Pancreas (tissue), 10 donors: Measurements from ENCODE around the gene HERPUD2. TPM values are rescaled to one million over a fixed set of nuclear protein-coding genes. Genes with fewer than 3 reads are reported as not detected.
"Not testable (repeated sequence)": the region's sequence is repeated elsewhere in the genome, so short reads cannot be mapped to it uniquely, and the experiment has no call there.

ENCODE experiments used
- ATAC-seq, 4 donors: fragments of 200-7000 bp; cut with Tn5 transposase; one replicate each; pipeline versions ENCODE4 v1.8.0 to v1.9.1; 2020; ENCODE audit warnings: mild to moderate bottlenecking in 4 of 4, moderate library complexity in 4 of 4
- DNase-seq, 6 donors: peaks; one replicate each; pipeline ENCODE4 v3.0.0-alpha.2; 2020
- FAIRE-seq: peaks from 2 replicates; lab custom pipeline; 2012; peaks lifted over from hg19 to GRCh38; lab: Jason Lieb, UNC
- H3K27ac ChIP-seq, 4 donors: fragments of 200-600 bp; sonication (generic); 1 replicate in 3 of 4; 2 replicates in 1 of 4; pipeline versions ENCODE4 v1.5.0 to v1.8.0; 2020
- H3K27me3 ChIP-seq, 4 donors: fragments of 200-600 bp; one replicate each; pipeline ENCODE4 v1.8.0; 2021
- H3K36me3 ChIP-seq, 3 donors: fragments of 200-600 bp; sonication (generic) in 1 of 3; one replicate each; pipeline versions ENCODE4 v1.5.0 to v1.8.0; 2020 to 2021
- H3K4me1 ChIP-seq, 3 donors: fragments of 200-600 bp; one replicate each; pipeline ENCODE4 v1.8.0; 2021
- H3K4me3 ChIP-seq, 4 donors: fragments of 200-600 bp; sonication (generic) in 2 of 4; one replicate each; pipeline versions ENCODE4 v1.5.0 to v1.8.0; 2020 to 2021
- H3K9me3 ChIP-seq, 4 donors: fragments of 200-600 bp; one replicate each; pipeline ENCODE4 v1.8.0; 2021
- CTCF ChIP-seq, 4 donors: fragments of 200-600 bp; sonication (generic) in 3 of 4; IDR thresholded peaks; one replicate each; pipeline versions ENCODE4 v1.5.0 to v1.8.0; 2021; ENCODE audit warnings: antibody characterized with exemption in 4 of 4
- WGBS, 2 donors: extraction: QIAGEN DNeasy Blood & Tissue Kit; methylation state at CpG; one replicate each; pipeline ENCODE4 v1.1.7; 2013; 5-methylcytosine and 5-hydroxymethylcytosine counted together
- intact Hi-C, 3 donors: fragments of 100-400 bp; cut with DNase I; formaldehyde crosslinking; loops; one replicate each; pipeline versions ENCODE4 v1.11.1 to v1.14.2; 2022
- polyA plus RNA-seq, 2 donors: library from polyadenylated mRNA; stranded (reverse); fragments of 200-250 nt; gene quantifications; one replicate each; pipeline ENCODE4 v1.2.3, GENCODE V29; 2013
- total RNA-seq, 6 donors: library from RNA; stranded (reverse); fragmentation: NEBNext Ultra II Directional in 4 of 6; extraction: Animal tissue kit (Norgen Biotek cat#: 25700) in 4 of 6; gene quantifications; one replicate each; pipeline versions ENCODE4 v1.2.1 to v1.2.4, GENCODE V29; 2021 to 2023
- donor health status: healthy with polysubstance abuse.
- donor health status: DM: no; HTN: no; CAD: no; lungs with moderate emphysema.
- donor health status: DM: no; HTN: no; CAD: no.
- donor health status: control.
- donor health status: control.
- donor health status: Bipolar disorder and iron deficiency.
- donor health status: DM: yes; HTN: yes; CAD: no.
- donor health status: DM: no; HTN: no; CAD: no.
- donor health status: DM: no; HTN: no; CAD: no.
- donor health status: DM: yes; HTN: yes; CAD: no.

Gene HERPUD2
- total and polyA plus RNA-seq, 8 donors: 9.6 to 21.6 (median 16.4) TPM

GRCh38 chr7:35670856-35671569, 23.9 kb downstream of the HERPUD2 start:
- Histone ChIP-seq H3K9me3 (no peaks in the 10 kb centered on the region), H3K4me3 (no peak overlapping the region), H3K36me3 (peaks cover 0 to 13% (median 13%) of the 10 kb centered on the region in 3 donors), H3K27me3 (no peaks in the 10 kb centered on the region), H3K4me1 (no peaks in the 10 kb centered on the region), H3K27ac (no peak overlapping the region)
- ATAC-seq (no peak), DNase-seq (no peak), FAIRE-seq (no peak)
- WGBS, 2 donors: 80 to 84% methylated on average over 3 of the region's 3 CpGs
- intact Hi-C loops: no loop called here
- no peak for TF ChIP-seq CTCF (IDR thresholded peaks at IDR 0.05)

GRCh38 chr7:35660411-35660810, 34.5 kb downstream of the HERPUD2 start:
- H3K27ac ChIP-seq, H3K36me3 ChIP-seq, FAIRE-seq, H3K27me3 ChIP-seq, DNase-seq, intact Hi-C loops, H3K4me3 ChIP-seq, H3K9me3 ChIP-seq, ATAC-seq: not testable (repeated sequence)
- peaks cover 0 to 11% (median 10%) of the 10 kb centered on the region in 3 donors for H3K4me1 ChIP-seq
- 94 to 97% methylated on average over 4 of the region's 4 CpGs for WGBS, 2 donors

DNA sequence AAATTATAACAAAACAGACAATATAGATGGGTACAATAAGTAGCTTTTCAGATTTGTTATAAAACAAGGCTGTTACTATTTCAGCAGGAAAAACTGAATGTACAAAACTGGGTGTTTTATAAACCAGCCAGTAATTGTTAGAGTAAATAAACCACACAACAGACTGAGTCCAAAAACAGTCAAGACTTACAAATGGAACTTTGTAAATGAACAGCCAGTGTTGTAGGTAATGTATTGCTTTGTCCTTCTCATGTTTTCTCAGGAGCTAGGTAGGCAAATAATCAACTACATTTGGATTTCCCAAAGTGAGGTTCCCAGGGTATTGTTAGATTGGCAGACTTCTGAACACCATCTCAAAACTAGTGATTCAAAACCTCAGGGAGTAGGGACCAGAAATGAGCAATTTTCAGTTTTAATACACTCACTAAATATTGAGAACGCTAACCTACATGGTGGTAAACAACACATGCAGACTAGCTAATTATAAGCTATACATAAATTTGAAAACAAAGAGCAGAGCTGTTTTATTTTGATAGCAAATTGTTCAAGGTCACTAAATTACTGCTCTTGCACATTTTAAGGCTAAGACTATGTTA, 36.2 kb downstream of the HERPUD2 start:
- FAIRE-seq: no peak
- H3K4me3 ChIP-seq: no peak overlapping the region
- DNase-seq: no peak
- ATAC-seq: peak in 3 of 4 donors; percentile 46 to 80 (median 65)
- peaks cover 0 to 17% (median 17%) of the 10 kb centered on the region in 3 donors for H3K4me1 ChIP-seq
- no peak for TF ChIP-seq CTCF (IDR thresholded peaks at IDR 0.05)
- H3K9me3 ChIP-seq: no peaks in the 10 kb centered on the region
- peak overlapping the region in 3 of 4 donors; percentile 23 to 46 (median 44) for H3K27ac ChIP-seq
- intact Hi-C loops: no loop called here
- no peaks in the 10 kb centered on the region for H3K36me3 ChIP-seq
- no peaks in the 10 kb centered on the region for H3K27me3 ChIP-seq
- WGBS, 2 donors: 40 to 51% methylated on average over 1 of the region's 1 CpG

DNA sequence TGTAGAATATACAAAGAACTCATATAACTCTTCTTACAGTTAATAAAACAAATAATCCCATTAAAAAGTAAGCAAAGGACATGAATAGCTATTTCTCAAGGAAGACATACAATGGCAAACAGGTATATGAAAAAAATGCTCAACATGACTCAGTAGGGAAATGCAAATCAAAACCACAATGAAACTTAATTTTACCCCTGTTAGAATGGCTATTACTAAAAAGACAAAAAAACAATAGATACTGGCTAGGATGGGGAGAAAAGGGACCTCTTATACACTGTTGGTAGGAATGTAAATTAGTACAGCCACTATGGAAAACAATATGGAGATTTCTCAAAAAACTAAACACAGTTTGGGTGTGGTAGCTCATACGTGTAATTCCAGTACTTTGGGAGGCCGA, 37.8 kb downstream of the HERPUD2 start:
- DNase-seq (no peak), ATAC-seq (no peak), FAIRE-seq (no peak)
- H3K36me3 ChIP-seq: no peaks in the 10 kb centered on the region
- no peak overlapping the region for H3K4me3 ChIP-seq
- H3K27ac ChIP-seq: no peak overlapping the region
- TF ChIP-seq CTCF (IDR thresholded peaks at IDR 0.05): no peak
- H3K27me3 ChIP-seq: no peaks in the 10 kb centered on the region
- WGBS, 2 donors: 97 to 99% methylated on average over 2 of the region's 2 CpGs
- intact Hi-C loops: no loop called here
- no peaks in the 10 kb centered on the region for H3K9me3 ChIP-seq
- H3K4me1 ChIP-seq: peaks cover 0 to 19% (median 17%) of the 10 kb centered on the region in 3 donors

DNA sequence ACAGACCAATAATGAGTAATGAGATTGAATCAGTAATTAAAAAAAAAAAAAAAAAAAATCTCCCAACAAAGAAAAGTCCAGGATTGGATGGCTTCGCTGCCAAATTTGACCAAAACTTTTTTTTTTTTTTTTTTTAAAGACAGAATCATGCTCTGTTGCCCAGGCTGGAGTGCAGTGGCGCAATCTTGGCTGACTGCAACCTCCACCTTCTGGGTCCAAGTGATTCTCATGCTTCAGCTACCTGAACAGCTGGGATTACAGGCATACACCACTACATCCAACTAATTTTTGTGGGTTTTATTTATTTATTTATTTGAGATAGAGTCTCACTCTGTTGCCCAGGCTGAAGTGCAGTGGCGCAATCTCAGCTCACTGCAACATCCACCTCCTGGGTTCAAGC, 40.4 kb downstream of the HERPUD2 start:
- H3K27ac ChIP-seq, H3K36me3 ChIP-seq, FAIRE-seq, DNase-seq, H3K4me3 ChIP-seq, H3K27me3 ChIP-seq, intact Hi-C loops, H3K9me3 ChIP-seq: not testable (repeated sequence)
- WGBS, 2 donors: 98 to 99% methylated on average over 3 of the region's 3 CpGs
- peaks cover 0 to 21% (median 17%) of the 10 kb centered on the region in 3 donors for H3K4me1 ChIP-seq
- ATAC-seq: peak in 1 of 4 donors; percentile 31

DNA sequence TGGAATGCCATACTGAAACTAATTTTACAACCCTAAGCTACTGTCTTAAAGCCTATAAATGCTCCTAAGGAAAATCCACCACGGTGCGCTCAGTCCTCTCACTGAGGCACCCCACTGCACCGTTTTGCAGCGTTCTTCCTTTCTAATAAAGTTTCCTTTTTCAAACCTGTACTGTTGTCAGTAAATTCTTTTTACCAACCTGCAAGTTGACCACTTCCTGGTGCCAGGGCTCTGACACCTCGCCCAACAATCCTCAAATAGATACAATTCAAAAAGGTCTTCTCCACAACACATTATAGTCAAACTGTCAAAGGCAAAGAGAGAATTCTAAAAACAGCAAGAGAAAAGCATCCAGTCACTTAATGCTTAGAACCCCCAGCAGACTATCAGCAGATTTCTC, 42.8 kb downstream of the HERPUD2 start:
- 96 to 99% methylated on average over 5 of the region's 5 CpGs for WGBS, 2 donors
- H3K27ac ChIP-seq: no peak overlapping the region
- no peak for FAIRE-seq
- no peaks in the 10 kb centered on the region for H3K27me3 ChIP-seq
- H3K9me3 ChIP-seq: no peaks in the 10 kb centered on the region
- H3K36me3 ChIP-seq: no peaks in the 10 kb centered on the region
- TF ChIP-seq CTCF (IDR thresholded peaks at IDR 0.05): no peak
- intact Hi-C loops: no loop called here
- peaks cover 17 to 30% (median 18%) of the 10 kb centered on the region in 3 donors for H3K4me1 ChIP-seq
- ATAC-seq: no peak
- DNase-seq: no peak
- H3K4me3 ChIP-seq: no peak overlapping the region
